ENCODE results near the gene MIXL1.

Gene MIXL1

DNA sequence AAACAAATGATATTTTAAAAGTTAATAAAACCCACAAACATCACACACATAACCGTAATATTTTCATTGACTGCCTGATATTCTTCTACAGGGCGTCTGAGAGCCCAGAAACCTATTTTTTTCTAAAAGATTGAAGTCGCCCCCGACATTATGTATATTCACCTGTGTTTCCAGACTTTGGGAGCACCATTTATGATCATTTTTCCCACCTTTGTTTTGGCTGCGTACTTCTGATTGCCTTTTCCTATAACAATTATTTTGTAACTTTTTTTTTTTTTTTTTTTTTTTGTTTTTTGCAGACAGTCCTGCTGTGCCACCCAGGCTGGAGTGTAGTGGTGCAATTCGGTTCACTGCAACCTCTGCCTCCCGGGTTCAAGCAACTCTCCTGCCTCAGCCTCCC, 36.1 kb upstream of the MIXL1 start:
- H4K8ac ChIP-seq (ENCODE audit: low read length): no peak overlapping the region
- no peak overlapping the region for H2AFZ ChIP-seq (ENCODE audit: low read depth, low read length)
- DNase-seq: no peak
- no peak overlapping the region for H3K23ac ChIP-seq (ENCODE audit: low read length in 2 of 2)
- H2BK120ac ChIP-seq (ENCODE audit: low read depth, low read length): peak overlapping the region; percentile 49
- peaks cover 6 to 14% of the 10 kb centered on the region in 2 experiments for H3K36me3 ChIP-seq (ENCODE audit: control insufficient read depth in 1 of 2, insufficient read depth in 2 of 2, low read depth in 1 of 2, low read length in 2 of 2)
- no peak overlapping the region for H3K14ac ChIP-seq (ENCODE audit: low read length in 2 of 2)
- no peak overlapping the region for H3K27ac ChIP-seq (ENCODE audit: low read length, poor library complexity, severe bottlenecking)
- 92% methylated on average over 6 of the region's 7 CpGs for WGBS
- peak overlapping the region in 1 of 2 experiments; percentile 96 for H3K4me3 ChIP-seq (ENCODE audit: insufficient read depth in 1 of 2, low read depth in 1 of 2, low read length in 2 of 2)
- no peak overlapping the region for H2BK15ac ChIP-seq (ENCODE audit: low read depth, poor library complexity, severe bottlenecking)
- H4K91ac ChIP-seq (ENCODE audit: low read length): no peak overlapping the region
- H3K4me2 ChIP-seq (ENCODE audit: low read length, poor library complexity, severe bottlenecking): peak overlapping the region; percentile 69
- no peaks in the 10 kb centered on the region for H3K27me3 ChIP-seq (ENCODE audit: control insufficient read depth in 1 of 2, insufficient read depth in 1 of 2, low read length in 2 of 2)
- no peak overlapping the region for H2AK5ac ChIP-seq (ENCODE audit: low read length, severe bottlenecking)
- H3K4me1 ChIP-seq (ENCODE audit: control insufficient read depth, insufficient read depth, low read depth, low read length): peaks cover 3% of the 10 kb centered on the region
- no peak overlapping the region for H3K4ac ChIP-seq (ENCODE audit: low read depth in 1 of 2, low read length in 2 of 2)
- no peak overlapping the region for H3K18ac ChIP-seq (ENCODE audit: low read depth in 1 of 2, low read length in 2 of 2)
- no peak overlapping the region for H2BK12ac ChIP-seq (ENCODE audit: low read length in 2 of 2)
- H3K9ac ChIP-seq (ENCODE audit: low read length): peak overlapping the region; percentile 97
- no peak overlapping the region for H2BK5ac ChIP-seq (ENCODE audit: low read depth, low read length, poor library complexity, severe bottlenecking)
- no peaks in the 10 kb centered on the region for H3K79me1 ChIP-seq (replicated peaks; ENCODE audit: low read length, poor library complexity, severe bottlenecking)
- no peaks in the 10 kb centered on the region for H3K9me3 ChIP-seq (ENCODE audit: control insufficient read depth, low read length)

- Histone ChIP-seq H4K8ac (ENCODE audit: low read length) (no peak overlapping the region), H3K9me3 (ENCODE audit: control insufficient read depth, low read length) (no peaks in the 10 kb centered on the region), H3K23ac (ENCODE audit: low read length in 2 of 2) (peak overlapping the region in 1 of 2 experiments; percentile 15), H2BK12ac (ENCODE audit: low read length in 2 of 2) (no peak overlapping the region), H3K4me1 (ENCODE audit: control insufficient read depth, insufficient read depth, low read depth, low read length) (no peaks in the 10 kb centered on the region), H2AK5ac (ENCODE audit: low read length, severe bottlenecking) (no peak overlapping the region), H3K18ac (ENCODE audit: low read depth in 1 of 2, low read length in 2 of 2) (no peak overlapping the region), H3K4ac (ENCODE audit: low read depth in 1 of 2, low read length in 2 of 2) (no peak overlapping the region), H2BK5ac (ENCODE audit: low read depth, low read length, poor library complexity, severe bottlenecking) (no peak overlapping the region), H4K91ac (ENCODE audit: low read length) (no peak overlapping the region), H2BK120ac (ENCODE audit: low read depth, low read length) (no peak overlapping the region), H2BK15ac (ENCODE audit: low read depth, poor library complexity, severe bottlenecking) (no peak overlapping the region), H3K4me2 (ENCODE audit: low read length, poor library complexity, severe bottlenecking) (no peak overlapping the region), H3K27me3 (ENCODE audit: control insufficient read depth in 1 of 2, insufficient read depth in 1 of 2, low read length in 2 of 2) (peaks cover 3 to 13% of the 10 kb centered on the region in 2 experiments), H3K27ac (ENCODE audit: low read length, poor library complexity, severe bottlenecking) (no peak overlapping the region), H3K4me3 (ENCODE audit: insufficient read depth in 1 of 2, low read depth in 1 of 2, low read length in 2 of 2) (no peak overlapping the region), H2AFZ (ENCODE audit: low read depth, low read length) (no peak overlapping the region), H3K9ac (ENCODE audit: low read length) (no peak overlapping the region), H3K14ac (ENCODE audit: low read length in 2 of 2) (no peak overlapping the region), H3K36me3 (ENCODE audit: control insufficient read depth in 1 of 2, insufficient read depth in 2 of 2, low read depth in 1 of 2, low read length in 2 of 2) (no peaks in the 10 kb centered on the region), H3K79me1 (replicated peaks; ENCODE audit: low read length, poor library complexity, severe bottlenecking) (no peaks in the 10 kb centered on the region)
- DNase-seq: no peak
- 97% methylated on average over 1 of the region's 1 CpG for WGBS
Measured at GRCh38 chr1:226195144-226195543, 28.3 kb upstream of the MIXL1 start.

DNA sequence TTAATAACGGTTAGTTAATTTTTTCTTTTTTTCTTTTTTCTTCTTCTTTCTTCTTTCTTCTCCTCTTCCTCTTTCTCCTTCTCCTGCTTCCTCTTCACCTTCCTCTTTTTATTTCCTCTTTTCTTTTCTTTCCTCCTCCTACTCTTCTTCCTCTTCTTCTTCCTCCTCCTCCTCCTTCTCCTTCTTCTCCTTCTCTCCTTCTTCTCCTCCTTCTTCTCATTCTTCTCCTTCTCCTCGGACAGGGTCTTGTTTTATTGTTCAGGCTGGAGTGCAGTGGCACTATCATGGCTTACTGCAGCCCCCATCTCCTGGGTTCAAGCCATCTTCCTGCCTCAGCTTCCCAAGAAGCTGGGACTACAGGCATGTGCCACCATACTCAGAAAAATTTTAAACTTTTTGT, 23.5 kb upstream of the MIXL1 start:
- H2BK5ac ChIP-seq (ENCODE audit: low read depth, low read length, poor library complexity, severe bottlenecking): no peak overlapping the region
- H3K9me3 ChIP-seq (ENCODE audit: control insufficient read depth, low read length): no peaks in the 10 kb centered on the region
- H3K9ac ChIP-seq (ENCODE audit: low read length): no peak overlapping the region
- no peak overlapping the region for H2BK12ac ChIP-seq (ENCODE audit: low read length in 2 of 2)
- no peak overlapping the region for H3K4me3 ChIP-seq (ENCODE audit: insufficient read depth in 1 of 2, low read depth in 1 of 2, low read length in 2 of 2)
- no peak for DNase-seq
- WGBS: 99% methylated on average over 2 of the region's 2 CpGs
- no peaks in the 10 kb centered on the region for H3K79me1 ChIP-seq (replicated peaks; ENCODE audit: low read length, poor library complexity, severe bottlenecking)
- H3K23ac ChIP-seq (ENCODE audit: low read length in 2 of 2): no peak overlapping the region
- no peak overlapping the region for H3K4ac ChIP-seq (ENCODE audit: low read depth in 1 of 2, low read length in 2 of 2)
- H3K27ac ChIP-seq (ENCODE audit: low read length, poor library complexity, severe bottlenecking): no peak overlapping the region
- no peak overlapping the region for H4K91ac ChIP-seq (ENCODE audit: low read length)
- no peak overlapping the region for H2AFZ ChIP-seq (ENCODE audit: low read depth, low read length)
- no peak overlapping the region for H3K4me2 ChIP-seq (ENCODE audit: low read length, poor library complexity, severe bottlenecking)
- no peaks in the 10 kb centered on the region for H3K4me1 ChIP-seq (ENCODE audit: control insufficient read depth, insufficient read depth, low read depth, low read length)
- H2AK5ac ChIP-seq (ENCODE audit: low read length, severe bottlenecking): no peak overlapping the region
- H3K14ac ChIP-seq (ENCODE audit: low read length in 2 of 2): no peak overlapping the region
- H4K8ac ChIP-seq (ENCODE audit: low read length): no peak overlapping the region
- H3K36me3 ChIP-seq (ENCODE audit: control insufficient read depth in 1 of 2, insufficient read depth in 2 of 2, low read depth in 1 of 2, low read length in 2 of 2): no peaks in the 10 kb centered on the region
- no peak overlapping the region for H2BK15ac ChIP-seq (ENCODE audit: low read depth, poor library complexity, severe bottlenecking)
- no peak overlapping the region for H3K18ac ChIP-seq (ENCODE audit: low read depth in 1 of 2, low read length in 2 of 2)
- H3K27me3 ChIP-seq (ENCODE audit: control insufficient read depth in 1 of 2, insufficient read depth in 1 of 2, low read length in 2 of 2): peaks cover 8 to 19% of the 10 kb centered on the region in 2 experiments
- no peak overlapping the region for H2BK120ac ChIP-seq (ENCODE audit: low read depth, low read length)

GRCh38 chr1:226201029-226201593, 22.4 kb upstream of the MIXL1 start:
- no peak overlapping the region for H3K4me2 ChIP-seq (ENCODE audit: low read length, poor library complexity, severe bottlenecking)
- no peak overlapping the region for H3K14ac ChIP-seq (ENCODE audit: low read length in 2 of 2)
- no peak overlapping the region for H3K4me3 ChIP-seq (ENCODE audit: insufficient read depth in 1 of 2, low read depth in 1 of 2, low read length in 2 of 2)
- WGBS: 81% methylated on average over 3 of the region's 5 CpGs
- H3K4ac ChIP-seq (ENCODE audit: low read depth in 1 of 2, low read length in 2 of 2): no peak overlapping the region
- H2AFZ ChIP-seq (ENCODE audit: low read depth, low read length): no peak overlapping the region
- H2BK12ac ChIP-seq (ENCODE audit: low read length in 2 of 2): no peak overlapping the region
- no peak overlapping the region for H2BK120ac ChIP-seq (ENCODE audit: low read depth, low read length)
- H2BK15ac ChIP-seq (ENCODE audit: low read depth, poor library complexity, severe bottlenecking): no peak overlapping the region
- H3K27me3 ChIP-seq (ENCODE audit: control insufficient read depth in 1 of 2, insufficient read depth in 1 of 2, low read length in 2 of 2): peaks cover 8 to 12% of the 10 kb centered on the region in 2 experiments
- peak; percentile 18 for DNase-seq
- no peaks in the 10 kb centered on the region for H3K79me1 ChIP-seq (replicated peaks; ENCODE audit: low read length, poor library complexity, severe bottlenecking)
- no peak overlapping the region for H2BK5ac ChIP-seq (ENCODE audit: low read depth, low read length, poor library complexity, severe bottlenecking)
- no peak overlapping the region for H3K9ac ChIP-seq (ENCODE audit: low read length)
- H3K27ac ChIP-seq (ENCODE audit: low read length, poor library complexity, severe bottlenecking): no peak overlapping the region
- no peaks in the 10 kb centered on the region for H3K9me3 ChIP-seq (ENCODE audit: control insufficient read depth, low read length)
- no peak overlapping the region for H3K23ac ChIP-seq (ENCODE audit: low read length in 2 of 2)
- H3K36me3 ChIP-seq (ENCODE audit: control insufficient read depth in 1 of 2, insufficient read depth in 2 of 2, low read depth in 1 of 2, low read length in 2 of 2): no peaks in the 10 kb centered on the region
- no peak overlapping the region for H4K91ac ChIP-seq (ENCODE audit: low read length)
- H3K4me1 ChIP-seq (ENCODE audit: control insufficient read depth, insufficient read depth, low read depth, low read length): no peaks in the 10 kb centered on the region
- H3K18ac ChIP-seq (ENCODE audit: low read depth in 1 of 2, low read length in 2 of 2): no peak overlapping the region
- no peak overlapping the region for H2AK5ac ChIP-seq (ENCODE audit: low read length, severe bottlenecking)
- no peak overlapping the region for H4K8ac ChIP-seq (ENCODE audit: low read length)

Data from mesenchymal stem cell (in vitro differentiated cells and primary cell).